ENCODE results near the gene CNOT4.

The CNOT4 gene

GRCh38 chr7:135337506-135337905, 172.4 kb downstream of the CNOT4 start:
- Histone ChIP-seq H3K4me3 (replicated peaks; ENCODE audit: insufficient read depth, low read length) (no peak overlapping the region), H3K27ac (replicated peaks) (no peak overlapping the region), H3K27me3 (ENCODE audit: insufficient read depth, poor library complexity, severe bottlenecking) (no peaks in the 10 kb centered on the region)
- no peak for DNase-seq (ENCODE audit: low read depth in 1 of 2, low spot score in 1 of 2)
- TF ChIP-seq CTCF (IDR thresholded peaks at IDR 0.05; ENCODE audit: insufficient read depth, low read length) (no peak), REST (IDR thresholded peaks at IDR 0.05; ENCODE audit: insufficient replicate concordance, low read depth) (no peak), GABPA (IDR thresholded peaks at IDR 0.05; ENCODE audit: low read depth) (no peak), POLR2AphosphoS5 (IDR thresholded peaks at IDR 0.05; ENCODE audit: low read depth) (no peak), SPI1 (IDR thresholded peaks at IDR 0.05; ENCODE audit: borderline replicate concordance, low read depth) (no peak)

GRCh38 chr7:135335628-135336139, 174.2 kb downstream of the CNOT4 start:
- peak in 1 of 2 experiments; percentile 26 for DNase-seq (ENCODE audit: low read depth in 1 of 2, low spot score in 1 of 2)
- Histone ChIP-seq H3K27me3 (ENCODE audit: insufficient read depth, poor library complexity, severe bottlenecking) (no peaks in the 10 kb centered on the region), H3K4me3 (replicated peaks; ENCODE audit: insufficient read depth, low read length) (no peak overlapping the region)

More at GRCh38 chr7:135335628-135336139, 174.2 kb downstream of the CNOT4 start:
- H3K27ac ChIP-seq (replicated peaks): no peak overlapping the region
- peak; percentile 94 for TF ChIP-seq REST (IDR thresholded peaks at IDR 0.05; ENCODE audit: insufficient replicate concordance, low read depth)
- TF ChIP-seq CTCF (IDR thresholded peaks at IDR 0.05; ENCODE audit: insufficient read depth, low read length): peak; percentile 12
- no peak for TF ChIP-seq SPI1 (IDR thresholded peaks at IDR 0.05; ENCODE audit: borderline replicate concordance, low read depth)
- no peak for TF ChIP-seq POLR2AphosphoS5 (IDR thresholded peaks at IDR 0.05; ENCODE audit: low read depth)
- TF ChIP-seq GABPA (IDR thresholded peaks at IDR 0.05; ENCODE audit: low read depth): no peak
